ENCODE data around the gene PRKCD.

Gene PRKCD

GRCh38 chr3:53195602-53196574 lies 34.9 kb downstream of the PRKCD start:
- H3K4me3 ChIP-seq (ENCODE audit: control insufficient read depth, low read depth, low read length), result no peak overlapping the region
- DNase-seq (ENCODE audit: low read depth), result peak; percentile 32
- peak; percentile 84 for TF ChIP-seq CTCF (conservative IDR thresholded peaks at IDR 0.05; ENCODE audit: control insufficient read depth, insufficient read depth, low read depth, low read length)

GRCh38 chr3:53196575-53197407 lies 35.8 kb downstream of the PRKCD start:
- no peak for TF ChIP-seq CTCF (conservative IDR thresholded peaks at IDR 0.05; ENCODE audit: control insufficient read depth, insufficient read depth, low read depth, low read length)
- peak; percentile 62 for DNase-seq (ENCODE audit: low read depth)
- H3K4me3 ChIP-seq (ENCODE audit: control insufficient read depth, low read depth, low read length), result no peak overlapping the region

- H3K4me3 ChIP-seq (ENCODE audit: control insufficient read depth, low read depth, low read length), result no peak overlapping the region
- no peak for DNase-seq (ENCODE audit: low read depth)
- peak; percentile 5 for TF ChIP-seq CTCF (conservative IDR thresholded peaks at IDR 0.05; ENCODE audit: control insufficient read depth, insufficient read depth, low read depth, low read length)
These were observed 37.4 kb downstream of the PRKCD start for GRCh38 chr3:53198256-53198977.

- H3K4me3 ChIP-seq (ENCODE audit: control insufficient read depth, low read depth, low read length), result no peak overlapping the region
- DNase-seq (ENCODE audit: low read depth), result no peak
- TF ChIP-seq CTCF (conservative IDR thresholded peaks at IDR 0.05; ENCODE audit: control insufficient read depth, insufficient read depth, low read depth, low read length), result no peak
These were observed 38.0 kb downstream of the PRKCD start for GRCh38 chr3:53198996-53199395.

- DNase-seq (ENCODE audit: low read depth), result no peak
- no peak overlapping the region for H3K4me3 ChIP-seq (ENCODE audit: control insufficient read depth, low read depth, low read length)
- TF ChIP-seq CTCF (conservative IDR thresholded peaks at IDR 0.05; ENCODE audit: control insufficient read depth, insufficient read depth, low read depth, low read length), result peak; percentile 9
These were observed 38.8 kb downstream of the PRKCD start for GRCh38 chr3:53199834-53200233.

All from fibroblast of mammary gland (primary cell).